HG02571 (cell line): ENCODE measurements around the gene NPIPB9.

Source experiments
- ATAC-seq: cut with Tn5 transposase; IDR thresholded peaks from one replicate; pipeline ENCODE4 v1.9.1; 2021; ENCODE audit warnings: mild to moderate bottlenecking, moderate library complexity; ENCODE audit not compliant: unreplicated experiment

The NPIPB9 gene

GRCh38 chr16:28821874-28822519 is 70.4 kb downstream of the NPIPB9 start:
- ATAC-seq: no peak
